Ureter (tissue), 1 donor: ENCODE results near the gene LRRC63. TPM values are rescaled to one million over a fixed set of nuclear protein-coding genes. Genes with fewer than 3 reads are reported as not detected.
A peak's percentile ranks its signal among the peaks of the same experiment; 100 is the strongest.
"Not testable (repeated sequence)": the region's sequence is repeated elsewhere in the genome, so short reads cannot be mapped to it uniquely, and the experiment has no call there.

Experiments used
- DNase-seq: peaks from one replicate; pipeline ENCODE4 v3.0.0-alpha.2; 2020; ENCODE audit warnings: low spot score
- total RNA-seq: library from RNA; stranded (reverse); gene quantifications from one replicate; pipeline ENCODE4 v1.2.4, GENCODE V29; 2023
- donor health status: DM: yes; HTN: yes; CAD: no.

LRRC63 gene
- 0.83 TPM for total RNA-seq

GRCh38 chr13:46211483-46212351 is at the start of gene LRRC63:
TSS of gene LRRC63 (plus strand) at chr13:46211928. CDS start at chr13:46213035, 1,107 bp downstream.
- DNase-seq, result peak; percentile 71

- DNase-seq, result not testable (repeated sequence)
These were observed 49.0 kb upstream of the LRRC63 start for GRCh38 chr13:46162741-46163140.

- DNase-seq, result no peak
These were observed 47.1 kb upstream of the LRRC63 start for GRCh38 chr13:46164661-46165060.

- no peak for DNase-seq
These were observed 46.1 kb upstream of the LRRC63 start for GRCh38 chr13:46165485-46166223.

- no peak for DNase-seq
These were observed 45.5 kb upstream of the LRRC63 start for GRCh38 chr13:46166224-46166584.

GRCh38 chr13:46166947-46167610 is 44.6 kb upstream of the LRRC63 start:
- no peak for DNase-seq

- DNase-seq, result no peak
These were observed 43.4 kb upstream of the LRRC63 start for GRCh38 chr13:46168341-46168740.

- DNase-seq, result no peak
These were observed 42.9 kb upstream of the LRRC63 start for GRCh38 chr13:46168783-46169182.

- DNase-seq, result no peak
These were observed 42.0 kb upstream of the LRRC63 start for GRCh38 chr13:46169758-46170157.

GRCh38 chr13:46170268-46170667 is 41.5 kb upstream of the LRRC63 start:
- DNase-seq, result no peak

GRCh38 chr13:46170687-46171086 is 41.0 kb upstream of the LRRC63 start:
- no peak for DNase-seq

- DNase-seq, result no peak
These were observed 40.5 kb upstream of the LRRC63 start for GRCh38 chr13:46171217-46171616.

GRCh38 chr13:46171739-46172138 is 40.0 kb upstream of the LRRC63 start:
- no peak for DNase-seq

GRCh38 chr13:46172531-46172991 is 39.2 kb upstream of the LRRC63 start:
- DNase-seq, result no peak

- no peak for DNase-seq
These were observed 38.1 kb upstream of the LRRC63 start for GRCh38 chr13:46173656-46174055.

GRCh38 chr13:46176756-46177155 is 35.0 kb upstream of the LRRC63 start:
- no peak for DNase-seq

- DNase-seq, result no peak
These were observed 33.6 kb upstream of the LRRC63 start for GRCh38 chr13:46178143-46178542.

GRCh38 chr13:46178821-46179220 is 32.9 kb upstream of the LRRC63 start:
- no peak for DNase-seq

- DNase-seq, result no peak
These were observed 32.2 kb upstream of the LRRC63 start for GRCh38 chr13:46179491-46179908.

GRCh38 chr13:46179969-46180763 is 31.6 kb upstream of the LRRC63 start:
- DNase-seq, result no peak

GRCh38 chr13:46181377-46181839 is 30.3 kb upstream of the LRRC63 start:
- DNase-seq, result no peak
